Pancreas (tissue), 10 donors: ENCODE data around the gene DHCR7. TPM values are rescaled to one million over a fixed set of nuclear protein-coding genes. Genes with fewer than 3 reads are reported as not detected.

Experiments
- ATAC-seq, 4 donors: fragments of 200-7000 bp; cut with Tn5 transposase; one replicate each; pipeline versions ENCODE4 v1.8.0 to v1.9.1; 2020; ENCODE audit warnings: mild to moderate bottlenecking in 4 of 4, moderate library complexity in 4 of 4
- DNase-seq, 6 donors: peaks; one replicate each; pipeline ENCODE4 v3.0.0-alpha.2; 2020
- FAIRE-seq: peaks from 2 replicates; lab custom pipeline; 2012; peaks lifted over from hg19 to GRCh38; lab: Jason Lieb, UNC
- H3K27ac ChIP-seq, 4 donors: fragments of 200-600 bp; sonication (generic); 1 replicate in 3 of 4; 2 replicates in 1 of 4; pipeline versions ENCODE4 v1.5.0 to v1.8.0; 2020
- H3K27me3 ChIP-seq, 4 donors: fragments of 200-600 bp; one replicate each; pipeline ENCODE4 v1.8.0; 2021
- H3K36me3 ChIP-seq, 3 donors: fragments of 200-600 bp; sonication (generic) in 1 of 3; one replicate each; pipeline versions ENCODE4 v1.5.0 to v1.8.0; 2020 to 2021
- H3K4me1 ChIP-seq, 3 donors: fragments of 200-600 bp; one replicate each; pipeline ENCODE4 v1.8.0; 2021
- H3K4me3 ChIP-seq, 4 donors: fragments of 200-600 bp; sonication (generic) in 2 of 4; one replicate each; pipeline versions ENCODE4 v1.5.0 to v1.8.0; 2020 to 2021
- H3K9me3 ChIP-seq, 4 donors: fragments of 200-600 bp; one replicate each; pipeline ENCODE4 v1.8.0; 2021
- CTCF ChIP-seq, 4 donors: fragments of 200-600 bp; sonication (generic) in 3 of 4; IDR thresholded peaks; one replicate each; pipeline versions ENCODE4 v1.5.0 to v1.8.0; 2021; ENCODE audit warnings: antibody characterized with exemption in 4 of 4
- WGBS, 2 donors: extraction: QIAGEN DNeasy Blood & Tissue Kit; methylation state at CpG; one replicate each; pipeline ENCODE4 v1.1.7; 2013; 5-methylcytosine and 5-hydroxymethylcytosine counted together
- intact Hi-C, 3 donors: fragments of 100-400 bp; cut with DNase I; formaldehyde crosslinking; loops; one replicate each; pipeline versions ENCODE4 v1.11.1 to v1.14.2; 2022
- polyA plus RNA-seq, 2 donors: library from polyadenylated mRNA; stranded (reverse); fragments of 200-250 nt; gene quantifications; one replicate each; pipeline ENCODE4 v1.2.3, GENCODE V29; 2013
- total RNA-seq, 6 donors: library from RNA; stranded (reverse); fragmentation: NEBNext Ultra II Directional in 4 of 6; extraction: Animal tissue kit (Norgen Biotek cat#: 25700) in 4 of 6; gene quantifications; one replicate each; pipeline versions ENCODE4 v1.2.1 to v1.2.4, GENCODE V29; 2021 to 2023
- donor health status: healthy with polysubstance abuse.
- donor health status: DM: no; HTN: no; CAD: no; lungs with moderate emphysema.
- donor health status: DM: no; HTN: no; CAD: no.
- donor health status: control.
- donor health status: control.
- donor health status: Bipolar disorder and iron deficiency.
- donor health status: DM: yes; HTN: yes; CAD: no.
- donor health status: DM: no; HTN: no; CAD: no.
- donor health status: DM: no; HTN: no; CAD: no.
- donor health status: DM: yes; HTN: yes; CAD: no.

Gene DHCR7
- total and polyA plus RNA-seq, 8 donors: 5.7 to 19.8 (median 11.2) TPM

GRCh38 chr11:71442880-71443279 is 5.3 kb downstream of the DHCR7 start:
- H3K4me1 ChIP-seq: no peaks in the 10 kb centered on the region
- DNase-seq (no peak), FAIRE-seq (no peak), ATAC-seq (no peak)
- 96 to 97% methylated on average over 5 of the region's 5 CpGs for WGBS, 2 donors
- no peak overlapping the region for H3K4me3 ChIP-seq
- no peaks in the 10 kb centered on the region for H3K27me3 ChIP-seq
- no peak for TF ChIP-seq CTCF (IDR thresholded peaks at IDR 0.05)
- H3K9me3 ChIP-seq: no peaks in the 10 kb centered on the region
- intact Hi-C loops: no loop called here
- H3K36me3 ChIP-seq: peaks cover 0 to 6% (median 0%) of the 10 kb centered on the region in 3 donors
- H3K27ac ChIP-seq: no peak overlapping the region

GRCh38 chr11:71442123-71442522 is 6.1 kb downstream of the DHCR7 start:
- no peak overlapping the region for H3K4me3 ChIP-seq

GRCh38 chr11:71441251-71441650 is 6.9 kb downstream of the DHCR7 start:
- no peak for FAIRE-seq

More at GRCh38 chr11:71442123-71442522, 6.1 kb downstream of the DHCR7 start:
- FAIRE-seq: no peak
- H3K4me1 ChIP-seq: no peaks in the 10 kb centered on the region
- ATAC-seq: no peak
- no peak for DNase-seq
- intact Hi-C loops: no loop called here
- H3K36me3 ChIP-seq: peaks cover 0 to 6% (median 0%) of the 10 kb centered on the region in 3 donors
- H3K9me3 ChIP-seq: no peaks in the 10 kb centered on the region
- no peak for TF ChIP-seq CTCF (IDR thresholded peaks at IDR 0.05)
- H3K27ac ChIP-seq: no peak overlapping the region
- no peaks in the 10 kb centered on the region for H3K27me3 ChIP-seq
- 91 to 93% methylated on average over 8 of the region's 8 CpGs for WGBS, 2 donors

GRCh38 chr11:71440021-71440755 is 8.0 kb downstream of the DHCR7 start:
- Histone ChIP-seq H3K4me1 (no peaks in the 10 kb centered on the region), H3K27ac (no peak overlapping the region), H3K9me3 (no peaks in the 10 kb centered on the region), H3K4me3 (no peak overlapping the region), H3K36me3 (peaks cover 0 to 6% (median 0%) of the 10 kb centered on the region in 3 donors), H3K27me3 (no peaks in the 10 kb centered on the region)
- 93 to 97% methylated on average over 6 of the region's 6 CpGs for WGBS, 2 donors
- intact Hi-C loops: no loop called here
- DNase-seq (peak in 1 of 6 donors; percentile 0), ATAC-seq (no peak), FAIRE-seq (no peak)
- TF ChIP-seq CTCF (IDR thresholded peaks at IDR 0.05): no peak

More at GRCh38 chr11:71441251-71441650, 6.9 kb downstream of the DHCR7 start:
- DNase-seq: peak in 1 of 6 donors; percentile 21
- H3K4me1 ChIP-seq: no peaks in the 10 kb centered on the region
- H3K27me3 ChIP-seq: no peaks in the 10 kb centered on the region
- H3K36me3 ChIP-seq: peaks cover 0 to 6% (median 0%) of the 10 kb centered on the region in 3 donors
- intact Hi-C loops: no loop called here
- no peak for ATAC-seq
- TF ChIP-seq CTCF (IDR thresholded peaks at IDR 0.05): no peak
- WGBS, 2 donors: 96 to 98% methylated on average over 11 of the region's 11 CpGs
- H3K9me3 ChIP-seq: no peaks in the 10 kb centered on the region
- no peak overlapping the region for H3K27ac ChIP-seq
- no peak overlapping the region for H3K4me3 ChIP-seq

- 93 to 95% methylated on average over 19 of the region's 19 CpGs for WGBS, 2 donors
- no peak for ATAC-seq
- TF ChIP-seq CTCF (IDR thresholded peaks at IDR 0.05): no peak
- H3K27ac ChIP-seq: no peak overlapping the region
- no peak for FAIRE-seq
- H3K9me3 ChIP-seq: no peaks in the 10 kb centered on the region
- H3K36me3 ChIP-seq: peaks cover 0 to 6% (median 0%) of the 10 kb centered on the region in 3 donors
- H3K4me1 ChIP-seq: no peaks in the 10 kb centered on the region
- H3K4me3 ChIP-seq: no peak overlapping the region
- DNase-seq: no peak
- H3K27me3 ChIP-seq: no peaks in the 10 kb centered on the region
- intact Hi-C loops: no loop called here
Observed at GRCh38 chr11:71438650-71439049, 9.5 kb downstream of the DHCR7 start.
